Trophoblast cell (in vitro differentiated cells and primary cell): ENCODE measurements around the gene SEC16A.

Source experiments
- DNase-seq, 2 donors: peaks; one replicate each; pipeline ENCODE4 v3.0.0-alpha.2; 2016
- H2AFZ ChIP-seq: 2 replicates; pipeline ENCODE4 v1.6.1; 2013; ENCODE audit warnings: low read length, moderate library complexity, mild to moderate bottlenecking; ENCODE audit not compliant: insufficient read depth, poor library complexity
- H2AK5ac ChIP-seq: 2 replicates; pipeline ENCODE4 v1.6.1; 2013; ENCODE audit warnings: mild to moderate bottlenecking, low read length
- H2BK120ac ChIP-seq: 2 replicates; pipeline ENCODE4 v1.6.1; 2013; ENCODE audit warnings: low read length, mild to moderate bottlenecking, moderate library complexity; ENCODE audit not compliant: insufficient read depth, poor library complexity
- H2BK12ac ChIP-seq: 2 replicates; pipeline ENCODE4 v1.6.1; 2013; ENCODE audit warnings: mild to moderate bottlenecking, low read length, moderate library complexity
- H2BK5ac ChIP-seq: 2 replicates; pipeline ENCODE4 v1.6.1; 2013; ENCODE audit warnings: low read length, low read depth, moderate library complexity, mild to moderate bottlenecking; ENCODE audit not compliant: poor library complexity
- H3K14ac ChIP-seq: 2 replicates; pipeline ENCODE4 v1.6.1; 2013; ENCODE audit warnings: mild to moderate bottlenecking, low read length
- H3K18ac ChIP-seq: 2 replicates; pipeline ENCODE4 v1.6.1; 2013; ENCODE audit warnings: mild to moderate bottlenecking, low read length
- H3K23ac ChIP-seq: 2 replicates; pipeline ENCODE4 v1.6.1; 2013; ENCODE audit warnings: low read length
- H3K27ac ChIP-seq: 2 replicates; pipeline ENCODE4 v1.5.1; 2013; ENCODE audit warnings: low read depth, mild to moderate bottlenecking, inconsistent platforms, low read length, moderate library complexity
- H3K27me3 ChIP-seq: 2 replicates; pipeline ENCODE4 v1.6.1; 2013; ENCODE audit warnings: inconsistent platforms, mild to moderate bottlenecking, low read length, moderate library complexity; ENCODE audit not compliant: insufficient read depth
- H3K36me3 ChIP-seq, 2 experiments: 1 replicate in 1 of 2; 2 replicates in 1 of 2; pipeline ENCODE4 v1.6.1; 2013; ENCODE audit warnings: low read length in 2 of 2, mild to moderate bottlenecking in 2 of 2, moderate library complexity in 1 of 2; ENCODE audit not compliant: insufficient read depth in 2 of 2, control insufficient read depth in 1 of 2
- H3K4ac ChIP-seq: 2 replicates; pipeline ENCODE4 v1.6.1; 2013; ENCODE audit warnings: low read depth, mild to moderate bottlenecking, low read length, moderate library complexity
- H3K4me1 ChIP-seq, 2 experiments: 1 replicate in 1 of 2; 2 replicates in 1 of 2; pipeline ENCODE4 v1.6.1; 2013; ENCODE audit warnings: low read length in 2 of 2, mild to moderate bottlenecking in 2 of 2, moderate library complexity in 1 of 2; ENCODE audit not compliant: insufficient read depth in 2 of 2, control insufficient read depth in 1 of 2
- H3K4me2 ChIP-seq: 2 replicates; pipeline ENCODE4 v1.6.1; 2013; ENCODE audit warnings: inconsistent platforms, mild to moderate bottlenecking, low read length, moderate library complexity
- H3K4me3 ChIP-seq: 2 replicates; pipeline ENCODE4 v1.5.1; 2013; ENCODE audit warnings: mild to moderate bottlenecking, low read depth, low read length, inconsistent platforms
- H3K79me1 ChIP-seq: one replicate; pipeline ENCODE4 v1.6.1; 2013; ENCODE audit warnings: low read length
- H3K79me2 ChIP-seq: 2 replicates; pipeline ENCODE4 v1.6.1; 2013; ENCODE audit warnings: low read length, mild to moderate bottlenecking; ENCODE audit not compliant: control insufficient read depth, insufficient read depth, poor library complexity
- H3K9ac ChIP-seq: 2 replicates; pipeline ENCODE4 v1.6.1; 2013; ENCODE audit warnings: mild to moderate bottlenecking, low read length
- H3K9me3 ChIP-seq: 2 replicates; pipeline ENCODE4 v1.6.1; 2013; ENCODE audit warnings: low read depth, mild to moderate bottlenecking, control low read depth, inconsistent platforms, low read length; ENCODE audit not compliant: insufficient read depth
- H4K12ac ChIP-seq: 2 replicates; pipeline ENCODE4 v1.6.1; 2013; ENCODE audit warnings: low read depth, mild to moderate bottlenecking, low read length, moderate library complexity
- H4K8ac ChIP-seq: 2 replicates; pipeline ENCODE4 v1.6.1; 2013; ENCODE audit warnings: low read depth, mild to moderate bottlenecking, low read length, moderate library complexity
- H4K91ac ChIP-seq: one replicate; pipeline ENCODE4 v1.6.1; 2013; ENCODE audit warnings: low read depth, mild to moderate bottlenecking, low read length, moderate library complexity
- WGBS: extraction: QIAGEN DNeasy Blood & Tissue Kit; methylation state at CpG from one replicate; pipeline ENCODE4 v1.1.7; 2013; ENCODE audit warnings: missing lambda C conversion rate; ENCODE audit not compliant: insufficient read length, insufficient coverage; ENCODE audit errors: extremely low coverage; 5-methylcytosine and 5-hydroxymethylcytosine counted together

SEC16A gene

DNA sequence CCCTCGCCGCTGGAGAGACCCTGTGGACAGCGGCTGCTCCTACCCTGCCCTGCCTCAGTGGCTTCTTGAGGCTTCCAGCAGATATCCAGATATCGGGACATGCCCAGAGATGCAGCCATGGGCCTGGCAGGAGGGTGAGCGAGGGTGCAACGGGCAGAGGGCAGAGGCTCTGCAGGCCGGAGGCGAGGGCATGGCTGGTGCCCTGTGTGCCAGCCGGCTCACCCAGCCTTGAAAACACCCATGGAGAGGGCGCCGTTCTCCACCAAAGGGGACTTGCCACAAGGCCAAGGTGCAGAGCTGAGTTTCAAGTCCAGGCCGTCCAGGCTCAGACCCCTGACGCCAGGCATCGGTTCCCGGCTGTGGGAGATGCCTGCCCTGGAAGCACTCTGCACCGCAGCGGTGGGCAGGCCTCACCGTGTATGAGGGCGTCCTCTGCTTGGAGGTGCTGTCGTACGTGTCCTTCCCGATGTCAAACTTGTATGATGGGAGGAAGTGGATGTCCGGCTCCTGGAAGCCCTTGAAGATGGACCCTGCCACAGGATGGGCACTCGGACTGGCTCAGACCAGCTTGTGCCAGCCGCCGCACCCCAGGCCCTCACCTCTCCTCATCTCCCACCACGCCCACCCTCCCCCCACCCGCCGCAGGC lies 52.1 kb downstream of the SEC16A start:
- Histone ChIP-seq H2AFZ (no peak overlapping the region), H3K27ac (no peak overlapping the region), H2BK12ac (no peak overlapping the region), H3K23ac (no peak overlapping the region), H2AK5ac (no peak overlapping the region), H3K9me3 (no peaks in the 10 kb centered on the region), H3K9ac (no peak overlapping the region), H3K4ac (no peak overlapping the region), H4K91ac (no peak overlapping the region), H2BK120ac (no peak overlapping the region), H3K4me1 (no peaks in the 10 kb centered on the region), H3K79me1 (no peaks in the 10 kb centered on the region), H3K18ac (no peak overlapping the region), H4K12ac (no peak overlapping the region), H4K8ac (no peak overlapping the region), H3K4me2 (no peak overlapping the region), H3K27me3 (no peaks in the 10 kb centered on the region), H3K36me3 (peaks cover 54 to 60% of the 10 kb centered on the region in 2 experiments), H3K79me2 (no peaks in the 10 kb centered on the region), H3K4me3 (no peak overlapping the region), H3K14ac (no peak overlapping the region), H2BK5ac (no peak overlapping the region)
- no peak for DNase-seq
- WGBS = no CpG with 5 or more reads among the region's 29 CpGs

DNA sequence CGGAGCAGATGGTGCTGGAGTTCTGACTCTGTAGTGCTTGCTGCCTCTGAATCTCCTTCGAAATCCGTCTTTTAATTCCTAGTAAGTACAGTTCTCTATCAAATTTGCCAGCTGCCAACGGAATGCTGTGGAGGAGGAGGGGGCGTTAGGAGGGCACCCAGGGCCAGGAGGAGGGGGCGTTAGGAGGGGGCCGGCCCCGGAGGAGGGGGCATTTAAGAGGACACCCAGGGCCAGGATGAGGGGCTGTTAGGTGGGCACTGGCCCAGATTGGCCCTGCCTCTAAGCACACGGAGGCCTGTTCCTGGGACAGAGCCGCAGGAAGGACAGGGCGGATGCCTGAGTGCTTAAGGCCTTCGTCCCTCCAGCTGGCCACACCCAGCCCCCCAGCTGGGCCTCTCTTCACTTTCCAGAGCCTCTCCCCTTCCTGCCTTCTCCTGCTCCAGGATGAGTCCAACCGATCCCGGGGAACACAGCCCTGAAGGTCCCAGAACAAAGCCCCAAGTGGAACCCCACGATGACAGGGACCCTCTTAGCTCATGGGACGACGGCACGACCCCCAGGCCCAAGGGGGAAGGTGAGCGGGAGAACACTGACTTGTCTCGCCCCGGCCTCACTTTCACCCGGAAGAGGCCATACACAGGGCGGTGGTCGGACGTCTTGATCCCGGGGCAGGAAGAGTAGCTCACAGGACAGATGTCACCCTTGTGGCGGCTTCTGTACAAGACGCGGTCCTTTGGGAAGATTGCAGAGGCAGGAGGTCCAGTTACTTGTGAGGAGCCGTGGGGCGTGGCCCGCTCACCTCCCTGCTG lies 53.0 kb downstream of the SEC16A start:
- H3K4me2 ChIP-seq = no peak overlapping the region
- no peak overlapping the region for H2BK120ac ChIP-seq

GRCh38 chr9:136429075-136429628 lies 53.7 kb downstream of the SEC16A start:
- Histone ChIP-seq H3K79me2 (no peaks in the 10 kb centered on the region), H3K14ac (no peak overlapping the region), H3K4me1 (no peaks in the 10 kb centered on the region), H2BK120ac (no peak overlapping the region), H3K4me2 (no peak overlapping the region), H3K18ac (no peak overlapping the region), H2BK12ac (no peak overlapping the region), H3K9ac (no peak overlapping the region), H3K36me3 (peaks cover 58% of the 10 kb centered on the region in 2 experiments), H3K4me3 (no peak overlapping the region), H3K4ac (no peak overlapping the region), H4K12ac (no peak overlapping the region), H4K8ac (no peak overlapping the region), H3K27ac (no peak overlapping the region), H4K91ac (no peak overlapping the region), H3K9me3 (no peaks in the 10 kb centered on the region), H2AK5ac (no peak overlapping the region), H2AFZ (no peak overlapping the region), H2BK5ac (no peak overlapping the region), H3K27me3 (no peaks in the 10 kb centered on the region), H3K23ac (no peak overlapping the region), H3K79me1 (no peaks in the 10 kb centered on the region)
- WGBS = no CpG with 5 or more reads among the region's 21 CpGs
- DNase-seq = no peak

More for the DNA sequence above, 53.0 kb downstream of the SEC16A start:
- H2BK12ac ChIP-seq = no peak overlapping the region
- no peak overlapping the region for H4K12ac ChIP-seq
- no peak for DNase-seq
- H4K91ac ChIP-seq = no peak overlapping the region
- H4K8ac ChIP-seq = no peak overlapping the region
- no peaks in the 10 kb centered on the region for H3K4me1 ChIP-seq
- H3K9ac ChIP-seq = no peak overlapping the region
- no CpG with 5 or more reads among the region's 32 CpGs for WGBS
- H3K4ac ChIP-seq = no peak overlapping the region
- no peak overlapping the region for H3K4me3 ChIP-seq
- no peak overlapping the region for H3K18ac ChIP-seq
- H2AFZ ChIP-seq = no peak overlapping the region
- no peaks in the 10 kb centered on the region for H3K79me2 ChIP-seq
- no peak overlapping the region for H3K23ac ChIP-seq
- H3K27ac ChIP-seq = no peak overlapping the region
- no peak overlapping the region for H2AK5ac ChIP-seq
- peaks cover 54 to 57% of the 10 kb centered on the region in 2 experiments for H3K36me3 ChIP-seq
- no peaks in the 10 kb centered on the region for H3K79me1 ChIP-seq
- H2BK5ac ChIP-seq = no peak overlapping the region
- no peaks in the 10 kb centered on the region for H3K9me3 ChIP-seq
- no peak overlapping the region for H3K14ac ChIP-seq
- no peaks in the 10 kb centered on the region for H3K27me3 ChIP-seq

- Histone ChIP-seq H3K27ac (no peak overlapping the region), H3K23ac (no peak overlapping the region), H3K27me3 (no peaks in the 10 kb centered on the region), H2AK5ac (no peak overlapping the region), H2BK12ac (no peak overlapping the region), H4K91ac (no peak overlapping the region), H4K8ac (no peak overlapping the region), H3K4ac (no peak overlapping the region), H3K79me2 (no peaks in the 10 kb centered on the region), H3K4me3 (no peak overlapping the region), H3K18ac (no peak overlapping the region), H2BK120ac (no peak overlapping the region), H3K79me1 (no peaks in the 10 kb centered on the region), H3K14ac (no peak overlapping the region), H3K4me2 (no peak overlapping the region), H3K4me1 (peaks cover 0 to 2% of the 10 kb centered on the region in 2 experiments), H2BK5ac (no peak overlapping the region), H2AFZ (no peak overlapping the region), H4K12ac (no peak overlapping the region), H3K9me3 (peaks cover 2% of the 10 kb centered on the region), H3K36me3 (peaks cover 62 to 63% of the 10 kb centered on the region in 2 experiments), H3K9ac (no peak overlapping the region)
- no CpG with 5 or more reads among the region's 12 CpGs for WGBS
- no peak for DNase-seq
Measured at GRCh38 chr9:136426787-136427186, 56.1 kb downstream of the SEC16A start.
